ENCODE results near the gene NEU1. TPM values are rescaled to one million over a fixed set of nuclear protein-coding genes. Genes with fewer than 3 reads are reported as not detected.

Gene NEU1
- total and polyA plus RNA-seq, 2 of the 8 experiments (the other 6 are each of a cell fraction or from before 2014, with no cell fraction given): 41.2 to 72.1 TPM

DNA sequence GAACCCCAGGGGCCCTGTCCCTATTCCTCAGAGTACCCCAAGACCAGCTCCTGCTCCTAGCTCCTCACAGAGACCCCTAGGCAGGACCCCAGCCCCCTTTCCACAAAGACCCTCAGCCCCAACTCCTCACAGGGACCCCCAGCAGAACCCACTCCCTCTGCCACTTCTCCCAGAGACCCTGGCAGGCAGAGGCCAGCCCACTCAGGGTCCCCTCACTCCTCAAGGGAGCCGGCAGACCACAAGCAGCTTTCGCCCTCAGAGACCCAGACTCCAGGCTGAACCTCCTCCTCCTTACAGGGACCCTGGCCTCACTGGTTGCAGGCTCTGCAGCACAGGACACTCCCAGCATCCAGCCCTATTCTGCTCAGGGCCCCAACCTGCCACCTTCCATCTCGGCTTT, 15.6 kb upstream of the NEU1 start (continued):
- TF ChIP-seq, protein P1, sequence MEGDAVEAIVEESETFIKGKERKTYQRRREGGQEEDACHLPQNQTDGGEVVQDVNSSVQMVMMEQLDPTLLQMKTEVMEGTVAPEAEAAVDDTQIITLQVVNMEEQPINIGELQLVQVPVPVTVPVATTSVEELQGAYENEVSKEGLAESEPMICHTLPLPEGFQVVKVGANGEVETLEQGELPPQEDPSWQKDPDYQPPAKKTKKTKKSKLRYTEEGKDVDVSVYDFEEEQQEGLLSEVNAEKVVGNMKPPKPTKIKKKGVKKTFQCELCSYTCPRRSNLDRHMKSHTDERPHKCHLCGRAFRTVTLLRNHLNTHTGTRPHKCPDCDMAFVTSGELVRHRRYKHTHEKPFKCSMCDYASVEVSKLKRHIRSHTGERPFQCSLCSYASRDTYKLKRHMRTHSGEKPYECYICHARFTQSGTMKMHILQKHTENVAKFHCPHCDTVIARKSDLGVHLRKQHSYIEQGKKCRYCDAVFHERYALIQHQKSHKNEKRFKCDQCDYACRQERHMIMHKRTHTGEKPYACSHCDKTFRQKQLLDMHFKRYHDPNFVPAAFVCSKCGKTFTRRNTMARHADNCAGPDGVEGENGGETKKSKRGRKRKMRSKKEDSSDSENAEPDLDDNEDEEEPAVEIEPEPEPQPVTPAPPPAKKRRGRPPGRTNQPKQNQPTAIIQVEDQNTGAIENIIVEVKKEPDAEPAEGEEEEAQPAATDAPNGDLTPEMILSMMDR (IDR thresholded peaks at IDR 0.05; ENCODE audit: control extremely low read depth in 1 of 3, insufficient read depth in 1 of 3, low read depth in 1 of 3, low read length in 3 of 3): no peak
- TF ChIP-seq TAF7 (optimal IDR thresholded peaks at IDR 0.05; ENCODE audit: borderline replicate concordance, low read depth, low read length) (no peak), NANOG (IDR thresholded peaks at IDR 0.05; ENCODE audit: insufficient read depth, low read depth, low read length, poor library complexity, severe bottlenecking) (no peak), JUND (IDR thresholded peaks at IDR 0.05; ENCODE audit: low read length) (no peak), SIRT6 (IDR thresholded peaks at IDR 0.05; ENCODE audit: low read length) (no peak)
